Stimulated activated CD8-positive, alpha-beta memory T cell treated with anti-CD3 and anti-CD28 coated beads, Interleukin-4, amount 100 ng/mL, for 4 hours (primary cell): ENCODE measurements around the gene GPR52.

ENCODE experiments used
- DNase-seq, 2 donors: peaks; one replicate each; pipeline ENCODE4 v3.0.0-alpha.2; 2020; ENCODE audit warnings: low read depth in 2 of 2, low spot score in 1 of 2

Gene GPR52

GRCh38 chr1:174465855-174466254, 18.1 kb downstream of the GPR52 start:
- DNase-seq, result no peak

GRCh38 chr1:174466607-174467006, 18.8 kb downstream of the GPR52 start:
- DNase-seq, result no peak

DNA sequence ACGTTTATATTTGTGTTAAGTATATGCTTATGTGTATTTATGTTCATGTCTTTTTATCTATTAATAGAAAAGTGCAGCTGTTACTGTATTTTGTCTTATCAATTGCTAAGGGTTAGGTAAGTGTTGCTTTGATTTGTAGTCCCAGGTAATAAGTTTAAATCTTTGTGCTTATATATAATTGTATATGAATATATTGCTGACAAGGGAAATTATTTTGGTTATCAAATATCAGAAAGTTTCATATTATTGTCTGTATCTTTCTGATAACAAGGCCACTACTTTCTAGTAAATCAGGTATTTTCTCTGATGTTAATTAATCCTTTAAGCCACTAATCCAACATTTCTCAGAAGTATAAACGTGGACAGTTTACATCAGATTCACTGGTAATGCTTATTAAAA, 21.3 kb downstream of the GPR52 start:
- no peak for DNase-seq

DNA sequence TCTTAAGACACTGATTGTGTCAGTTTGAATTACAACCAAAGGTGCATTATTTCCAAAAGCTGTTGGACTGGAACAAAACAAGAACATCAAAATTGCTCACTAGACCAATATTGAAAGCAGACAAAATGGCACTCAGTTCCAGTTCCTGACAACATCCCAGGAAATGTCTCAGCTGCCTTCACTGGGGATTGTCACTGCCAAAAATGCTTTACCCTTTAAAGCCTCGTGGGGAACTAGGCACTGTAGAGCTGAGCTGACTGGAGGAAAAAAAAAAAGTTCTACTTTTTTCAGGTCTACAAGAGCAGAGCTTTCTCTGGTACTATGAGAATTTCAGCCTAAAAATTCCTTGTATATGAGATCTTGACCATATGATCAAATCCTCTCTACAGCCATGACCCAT, 21.9 kb downstream of the GPR52 start:
- DNase-seq, result no peak

DNA sequence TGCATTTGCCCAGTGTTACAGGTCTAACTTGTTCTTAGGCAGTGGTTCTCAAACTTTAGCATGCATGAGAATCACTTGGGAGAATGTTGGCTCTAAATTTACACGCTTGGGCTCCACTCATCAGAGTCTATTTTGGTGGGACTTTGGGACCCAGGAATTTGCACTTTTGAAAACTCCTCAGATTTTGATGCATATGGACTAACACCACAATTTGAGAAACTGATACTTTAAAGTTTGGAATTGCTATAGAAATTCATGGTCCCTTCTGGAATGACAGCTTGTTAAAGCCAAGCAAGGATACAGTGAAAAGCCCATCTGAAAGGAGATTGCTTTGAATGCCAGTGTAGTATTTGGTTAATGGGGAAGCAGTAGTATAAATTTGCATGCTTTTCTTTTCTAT, 31.5 kb downstream of the GPR52 start:
- no peak for DNase-seq

DNA sequence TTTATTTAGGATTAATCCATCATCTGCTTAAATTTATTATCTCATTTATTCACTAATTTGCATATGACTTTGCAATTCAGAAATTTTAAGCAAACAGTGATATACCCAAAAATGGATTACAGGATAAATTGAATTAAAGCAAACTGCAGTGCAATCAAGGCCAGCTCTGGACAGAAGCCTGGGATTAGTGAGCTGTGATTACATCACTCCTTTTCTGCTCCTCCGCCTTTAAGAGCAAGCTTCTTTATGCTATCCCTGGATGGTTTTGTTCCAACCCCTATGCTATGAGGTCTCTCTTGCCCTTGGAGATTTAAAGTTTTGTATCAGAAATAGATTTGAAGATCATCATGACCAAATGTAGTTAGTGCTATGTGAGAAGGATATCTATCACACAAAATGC, 32.6 kb downstream of the GPR52 start:
- DNase-seq, result no peak

DNA sequence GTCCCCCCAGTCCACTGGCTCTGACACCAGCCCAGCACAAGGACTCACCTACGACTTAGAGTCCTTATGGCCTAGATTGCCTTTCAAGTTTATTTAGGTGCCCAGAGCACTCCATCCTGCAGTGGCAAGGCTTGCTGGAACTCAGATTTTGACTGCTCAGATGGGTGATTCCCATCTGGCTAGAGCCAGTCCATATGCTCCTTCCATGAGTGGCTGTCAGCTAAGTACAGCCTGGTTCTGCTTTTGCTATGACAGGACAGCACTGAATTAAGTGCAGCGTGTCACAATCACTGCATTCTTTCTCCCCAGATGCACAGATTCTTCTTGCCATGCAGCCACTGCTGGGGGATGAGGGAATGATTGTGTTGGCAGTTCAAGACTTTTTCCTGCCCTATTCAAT, 43.8 kb downstream of the GPR52 start:
- no peak for DNase-seq

DNA sequence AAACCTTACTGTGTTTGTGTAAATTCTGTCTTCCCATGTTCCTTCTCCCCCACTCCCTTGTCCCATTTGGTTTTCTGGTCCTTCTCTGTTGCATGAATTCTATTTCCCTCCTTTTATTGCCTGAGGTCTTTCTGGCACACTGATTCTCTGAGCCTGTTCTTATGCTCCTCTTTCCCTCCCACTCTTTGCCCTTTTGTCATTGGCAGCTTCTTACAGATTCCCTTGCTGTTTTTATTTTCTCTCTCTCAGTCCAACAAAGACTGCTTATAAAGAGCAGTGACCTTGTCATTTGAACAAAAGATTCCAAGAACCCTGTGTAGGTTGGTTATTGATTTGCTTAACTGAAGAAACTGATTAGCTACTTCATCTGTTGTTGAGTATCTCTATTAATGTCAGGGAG, 49.7 kb downstream of the GPR52 start:
- DNase-seq, result no peak
